GM19372 (cell line): ENCODE measurements around the gene ABCA2.

Source experiments
- ATAC-seq: cut with Tn5 transposase; IDR thresholded peaks from one replicate; pipeline ENCODE4 v1.9.1; 2021; ENCODE audit warnings: mild to moderate bottlenecking, low read depth, moderate library complexity; ENCODE audit not compliant: unreplicated experiment

The ABCA2 gene

GRCh38 chr9:136983656-136984314 lies 44.3 kb downstream of the ABCA2 start:
- no peak for ATAC-seq

GRCh38 chr9:136983167-136983566 lies 44.9 kb downstream of the ABCA2 start:
- ATAC-seq: no peak

- no peak for ATAC-seq
Measured at GRCh38 chr9:136982232-136983051, 45.6 kb downstream of the ABCA2 start, which contains the start of gene LCNL1. Gene LCNL1, plus strand, starts transcription at chr9:136982993. Its CDS starts 594 bp downstream, at chr9:136983587.

- ATAC-seq: no peak
Measured at GRCh38 chr9:136981588-136982231, 46.3 kb downstream of the ABCA2 start.

- ATAC-seq: no peak
Measured at GRCh38 chr9:136980669-136981478, 47.2 kb downstream of the ABCA2 start.

GRCh38 chr9:136979769-136980587 lies 48.1 kb downstream of the ABCA2 start:
- ATAC-seq: no peak

- ATAC-seq: no peak
Measured at GRCh38 chr9:136978865-136979544, 49.0 kb downstream of the ABCA2 start.

GRCh38 chr9:136978073-136978864 lies 49.8 kb downstream of the ABCA2 start:
- ATAC-seq: no peak

- no peak for ATAC-seq
Measured at GRCh38 chr9:136977649-136978072, 50.4 kb downstream of the ABCA2 start.

- ATAC-seq: no peak
Measured at GRCh38 chr9:136977223-136977622, 50.8 kb downstream of the ABCA2 start, which contains the start of gene PTGDS. Gene PTGDS, plus strand, starts transcription at chr9:136977504. Its CDS starts 75 bp downstream, at chr9:136977579.

GRCh38 chr9:136975644-136976043 lies 52.4 kb downstream of the ABCA2 start:
- ATAC-seq: no peak

- ATAC-seq: no peak
Measured at GRCh38 chr9:136974817-136975535, 53.1 kb downstream of the ABCA2 start.

GRCh38 chr9:136973618-136974617 lies 54.1 kb downstream of the ABCA2 start:
- no peak for ATAC-seq

- no peak for ATAC-seq
Measured at GRCh38 chr9:136972743-136973142, 55.3 kb downstream of the ABCA2 start.

GRCh38 chr9:136972335-136972734 lies 55.7 kb downstream of the ABCA2 start:
- ATAC-seq: no peak

- no peak for ATAC-seq
Measured at GRCh38 chr9:136971746-136972145, 56.3 kb downstream of the ABCA2 start.
